Measurements from ENCODE around the gene PPIA. TPM values are rescaled to one million over a fixed set of nuclear protein-coding genes. Genes with fewer than 3 reads are reported as not detected.

Gene PPIA
- total RNA-seq, 1 experiment from 2014 or later, result 3,599 TPM

DNA sequence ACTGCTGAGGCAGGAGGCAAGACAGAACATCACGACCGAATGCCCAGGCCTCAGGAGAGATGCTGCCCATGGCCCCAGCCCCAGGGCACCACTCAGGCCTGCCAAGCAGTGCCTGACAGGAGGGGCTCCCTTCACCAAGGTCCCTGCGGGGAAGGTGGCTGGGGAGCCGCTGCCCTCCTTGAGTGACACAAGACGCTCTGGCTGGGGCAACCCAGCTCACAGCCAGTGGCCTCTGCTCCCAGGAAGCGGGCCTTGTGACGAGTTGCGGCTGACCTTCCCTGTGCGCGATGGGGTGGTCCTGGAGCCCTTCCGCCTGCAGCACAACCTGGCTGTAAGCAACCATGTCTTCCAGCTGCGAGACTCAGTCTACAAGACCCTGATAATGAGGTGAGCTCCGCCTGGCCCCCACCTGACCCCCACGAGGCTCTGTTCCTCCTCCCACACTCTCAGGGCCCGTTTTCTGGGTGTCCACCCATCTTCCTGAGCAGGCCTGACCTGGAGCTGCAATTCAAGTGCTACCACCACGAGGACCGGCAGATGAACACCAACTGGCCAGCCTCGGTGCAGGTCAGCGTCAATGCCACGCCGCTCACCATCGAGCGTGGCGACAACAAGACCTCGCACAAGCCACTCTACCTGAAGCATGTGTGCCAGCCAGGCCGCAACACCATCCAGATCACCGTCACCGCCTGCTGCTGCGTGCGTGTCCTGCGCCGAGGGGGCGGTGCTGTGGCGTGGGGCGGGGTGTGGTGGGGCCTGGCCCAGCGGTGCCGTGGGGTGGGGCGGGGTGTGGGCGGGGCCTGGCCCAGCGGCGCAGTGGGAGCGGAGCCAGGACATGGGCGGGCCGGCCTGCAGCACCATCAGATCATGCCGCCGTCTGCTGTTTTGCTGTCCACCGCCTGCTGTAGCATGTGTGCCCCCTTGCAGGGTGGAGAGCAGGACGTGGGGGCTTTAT is 35.0 kb upstream of the PPIA start:
- TF ChIP-seq EZH2 (IDR thresholded peaks at IDR 0.05; ENCODE audit: low read depth), result no peak
- TF ChIP-seq, protein P1, sequence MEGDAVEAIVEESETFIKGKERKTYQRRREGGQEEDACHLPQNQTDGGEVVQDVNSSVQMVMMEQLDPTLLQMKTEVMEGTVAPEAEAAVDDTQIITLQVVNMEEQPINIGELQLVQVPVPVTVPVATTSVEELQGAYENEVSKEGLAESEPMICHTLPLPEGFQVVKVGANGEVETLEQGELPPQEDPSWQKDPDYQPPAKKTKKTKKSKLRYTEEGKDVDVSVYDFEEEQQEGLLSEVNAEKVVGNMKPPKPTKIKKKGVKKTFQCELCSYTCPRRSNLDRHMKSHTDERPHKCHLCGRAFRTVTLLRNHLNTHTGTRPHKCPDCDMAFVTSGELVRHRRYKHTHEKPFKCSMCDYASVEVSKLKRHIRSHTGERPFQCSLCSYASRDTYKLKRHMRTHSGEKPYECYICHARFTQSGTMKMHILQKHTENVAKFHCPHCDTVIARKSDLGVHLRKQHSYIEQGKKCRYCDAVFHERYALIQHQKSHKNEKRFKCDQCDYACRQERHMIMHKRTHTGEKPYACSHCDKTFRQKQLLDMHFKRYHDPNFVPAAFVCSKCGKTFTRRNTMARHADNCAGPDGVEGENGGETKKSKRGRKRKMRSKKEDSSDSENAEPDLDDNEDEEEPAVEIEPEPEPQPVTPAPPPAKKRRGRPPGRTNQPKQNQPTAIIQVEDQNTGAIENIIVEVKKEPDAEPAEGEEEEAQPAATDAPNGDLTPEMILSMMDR (conservative IDR thresholded peaks at IDR 0.05), result no peak
- ChIA-PET CTCF (no interaction called here), POLR2A (ENCODE audit: unreplicated experiment) (interaction anchor here (0.7 kb wide), 1 partner anchor 51 kb away, joined by 7 read pairs; no protein-coding TSS in a partner anchor)
- no peaks in the 10 kb centered on the region for H3K79me2 ChIP-seq (ENCODE audit: low read depth)
- no TSS peak for BruUV-seq (replicated peaks)
- no peak overlapping the region for H3K4me3 ChIP-seq
- H3K27ac ChIP-seq, result no peak overlapping the region
- H3K36me3 ChIP-seq (ENCODE audit: low read depth), result 0 out of 2 replicates have a peak, but pooled peaks cover 24% of the 10 kb centered on the region
- no peak for DNase-seq
- no peaks in the 10 kb centered on the region for H3K9me3 ChIP-seq (ENCODE audit: insufficient read depth, low read depth)
- H3K4me2 ChIP-seq, result no peak overlapping the region
- peaks cover 20% of the 10 kb centered on the region; the same call in 1 of the 2 replicates for H3F3A ChIP-seq (ENCODE audit: insufficient read depth, low read depth)
- no peaks in the 10 kb centered on the region for H3K27me3 ChIP-seq (ENCODE audit: insufficient read depth, low read depth)
- intact Hi-C loops (cut with micrococcal nuclease; ENCODE audit: unreplicated experiment), result no loop called here
- H3K4me1 ChIP-seq (replicated peaks; ENCODE audit: insufficient read depth), result no peaks in the 10 kb centered on the region
- H4K20me1 ChIP-seq (ENCODE audit: insufficient read depth), result peaks cover 6% of the 10 kb centered on the region; the same call in 1 of the 2 replicates
- H3K9me2 ChIP-seq (ENCODE audit: insufficient read depth), result no peaks in the 10 kb centered on the region
- H2AFZ ChIP-seq, result no peak overlapping the region

DNA sequence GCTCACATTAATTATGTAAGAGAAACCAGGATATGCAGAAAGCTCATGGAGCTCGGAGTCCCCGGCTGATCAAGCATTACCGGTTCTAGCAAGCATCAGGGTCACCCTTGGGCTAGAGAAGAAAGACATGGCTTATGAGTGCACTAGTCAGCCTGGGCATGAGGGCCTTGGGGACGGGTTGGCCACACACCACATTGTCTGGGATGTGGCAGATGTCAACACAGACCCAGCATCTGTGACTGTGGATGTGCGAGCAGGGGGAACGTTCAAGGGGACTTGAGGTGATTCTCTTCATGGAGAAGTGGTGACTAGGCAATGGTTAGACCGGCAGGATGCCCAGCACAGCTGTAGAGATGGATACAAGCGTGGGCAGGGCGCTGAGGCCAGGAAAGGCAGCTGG is 34.2 kb upstream of the PPIA start:
- BruUV-seq (replicated peaks), result no TSS peak
- DNase-seq, result peak in 1 of 2 experiments; percentile 32
- no peak overlapping the region for H3K27ac ChIP-seq
- ChIA-PET POLR2A (ENCODE audit: unreplicated experiment) (no interaction called here), CTCF (no interaction called here)
- TF ChIP-seq, protein P1 (conservative IDR thresholded peaks at IDR 0.05), result no peak
- TF ChIP-seq EZH2 (IDR thresholded peaks at IDR 0.05; ENCODE audit: low read depth), result no peak
- H3K9me3 ChIP-seq (ENCODE audit: insufficient read depth, low read depth), result no peaks in the 10 kb centered on the region
- intact Hi-C loops (cut with micrococcal nuclease; ENCODE audit: unreplicated experiment), result no loop called here
- H3K36me3 ChIP-seq (ENCODE audit: low read depth), result 0 out of 2 replicates have a peak, but pooled peaks cover 24% of the 10 kb centered on the region
- no peak overlapping the region for H3K4me3 ChIP-seq
- no peaks in the 10 kb centered on the region for H3K4me1 ChIP-seq (replicated peaks; ENCODE audit: insufficient read depth)
- H2AFZ ChIP-seq, result no peak overlapping the region
- no peaks in the 10 kb centered on the region for H3K9me2 ChIP-seq (ENCODE audit: insufficient read depth)
- no peak overlapping the region for H3K4me2 ChIP-seq
- no peaks in the 10 kb centered on the region for H3K79me2 ChIP-seq (ENCODE audit: low read depth)
- H4K20me1 ChIP-seq (ENCODE audit: insufficient read depth), result peaks cover 6% of the 10 kb centered on the region; the same call in 1 of the 2 replicates
- peaks cover 20% of the 10 kb centered on the region; the same call in 1 of the 2 replicates for H3F3A ChIP-seq (ENCODE audit: insufficient read depth, low read depth)
- no peaks in the 10 kb centered on the region for H3K27me3 ChIP-seq (ENCODE audit: insufficient read depth, low read depth)

DNA sequence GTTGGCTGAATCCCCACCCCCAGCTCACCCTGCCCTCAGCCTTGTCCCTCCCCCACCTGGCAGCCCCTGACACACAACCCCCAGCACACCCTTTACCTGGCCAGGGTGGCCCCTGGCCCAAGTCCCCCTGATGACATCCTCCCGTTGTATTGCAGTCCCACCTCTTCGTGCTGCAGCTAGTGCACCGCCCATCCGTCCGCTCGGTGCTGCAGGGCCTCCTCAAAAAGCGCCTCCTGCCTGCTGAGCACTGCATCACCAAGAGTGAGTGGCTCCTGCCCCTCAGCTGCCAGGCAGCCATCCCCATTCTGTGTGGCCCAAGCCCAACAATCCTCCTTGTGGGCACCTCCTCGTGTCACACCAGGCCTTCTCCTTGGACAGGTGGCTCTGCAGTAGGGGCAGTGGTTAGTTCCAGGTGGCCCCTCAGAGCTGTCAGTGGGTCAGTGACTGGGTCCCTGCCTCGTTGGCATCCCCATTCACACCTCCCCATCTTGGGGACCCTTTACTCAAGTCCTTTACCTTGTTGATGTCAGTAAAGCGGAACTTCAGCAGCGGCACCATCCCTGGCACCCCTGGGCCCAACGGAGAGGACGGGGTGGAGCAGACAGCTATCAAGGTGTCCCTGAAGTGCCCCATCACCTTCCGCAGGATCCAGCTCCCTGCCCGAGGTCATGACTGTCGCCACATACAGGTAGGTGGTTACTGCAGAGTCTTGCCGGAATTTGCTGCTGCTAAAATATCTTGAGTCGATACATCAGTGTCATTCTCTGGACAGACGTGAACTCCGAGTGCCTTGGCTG is 33.6 kb upstream of the PPIA start:
- Histone ChIP-seq H3K4me2 (no peak overlapping the region), H3K4me1 (replicated peaks; ENCODE audit: insufficient read depth) (no peaks in the 10 kb centered on the region), H3K9me3 (ENCODE audit: insufficient read depth, low read depth) (no peaks in the 10 kb centered on the region), H3K79me2 (ENCODE audit: low read depth) (no peaks in the 10 kb centered on the region), H3K27ac (no peak overlapping the region), H3K27me3 (ENCODE audit: insufficient read depth, low read depth) (no peaks in the 10 kb centered on the region), H4K20me1 (ENCODE audit: insufficient read depth) (peaks cover 6% of the 10 kb centered on the region; the same call in 1 of the 2 replicates), H2AFZ (no peak overlapping the region), H3F3A (ENCODE audit: insufficient read depth, low read depth) (peaks cover 20% of the 10 kb centered on the region; the same call in 1 of the 2 replicates), H3K4me3 (no peak overlapping the region), H3K36me3 (ENCODE audit: low read depth) (0 out of 2 replicates have a peak, but pooled peaks cover 24% of the 10 kb centered on the region), H3K9me2 (ENCODE audit: insufficient read depth) (no peaks in the 10 kb centered on the region)
- BruUV-seq (replicated peaks), result no TSS peak
- CTCF ChIA-PET, result no interaction called here
- TF ChIP-seq EZH2 (IDR thresholded peaks at IDR 0.05; ENCODE audit: low read depth), result no peak
- TF ChIP-seq, protein P1 (conservative IDR thresholded peaks at IDR 0.05), result no peak
- no peak for DNase-seq
- POLR2A ChIA-PET (ENCODE audit: unreplicated experiment), result no interaction called here
- intact Hi-C loops (cut with micrococcal nuclease; ENCODE audit: unreplicated experiment), result no loop called here

All from PC-9 (cell line).